H1 (cell line): Measurements from ENCODE around the gene SLC6A18. TPM values are rescaled to one million over a fixed set of nuclear protein-coding genes. Genes with fewer than 3 reads are reported as not detected.

ENCODE experiments used
- CTCF ChIA-PET: fragments of 300-600 bp; sonication (Branson Sonifier 250); formaldehyde crosslinking; loops from one replicate; lab custom pipeline; 2021; ENCODE audit not compliant: partially characterized antibody; lab: Charles Lee
- POLR2A ChIA-PET: fragments of 300-600 bp; sonication (Branson Sonifier 250); formaldehyde crosslinking; loops from one replicate; lab custom pipeline; 2021; ENCODE audit warnings: inconsistent platforms; ENCODE audit not compliant: partially characterized antibody; lab: Charles Lee
- DNase-seq, 2 experiments: peaks; one replicate each; pipeline versions ENCODE4 v3.0.0 to v3.0.0-alpha.2; 2010 to 2022; ENCODE audit warnings: low spot score in 2 of 2, low read depth in 1 of 2, mixed read lengths in 1 of 2
- FAIRE-seq: peaks from 2 replicates; lab custom pipeline; 2011; peaks lifted over from hg19 to GRCh38; lab: Jason Lieb, UNC
- H2AFZ ChIP-seq: 2 replicates; pipeline ENCODE4 v1.8.1; 2012; ENCODE audit warnings: low read length, inconsistent platforms
- H2AK5ac ChIP-seq: 2 replicates; pipeline ENCODE4 v1.6.1; 2013; ENCODE audit warnings: low read depth, low read length
- H2BK120ac ChIP-seq: replicated peaks from 2 replicates; pipeline ENCODE3; 2013; ENCODE audit warnings: low read depth, low read length, inconsistent platforms
- H2BK12ac ChIP-seq: 2 replicates; pipeline ENCODE4 v1.6.1; 2013; ENCODE audit warnings: low read depth, low read length
- H2BK15ac ChIP-seq: 2 replicates; pipeline ENCODE4 v1.6.1; 2013; ENCODE audit warnings: low read length
- H2BK20ac ChIP-seq: 2 replicates; pipeline ENCODE4 v1.6.1; 2013; ENCODE audit warnings: low read length
- H2BK5ac ChIP-seq: 2 replicates; pipeline ENCODE4 v1.6.1; 2013; ENCODE audit warnings: low read depth, low read length
- H3K14ac ChIP-seq: 2 replicates; pipeline ENCODE4 v1.6.1; 2013; ENCODE audit warnings: inconsistent platforms; ENCODE audit not compliant: insufficient read length
- H3K18ac ChIP-seq: 2 replicates; pipeline ENCODE4 v1.6.1; 2013; ENCODE audit warnings: low read length; ENCODE audit errors: extremely low read depth
- H3K23ac ChIP-seq: 2 replicates; pipeline ENCODE4 v1.6.1; 2013; ENCODE audit warnings: inconsistent platforms; ENCODE audit not compliant: insufficient read length
- H3K23me2 ChIP-seq: 2 replicates; pipeline ENCODE4 v1.6.1; 2013; ENCODE audit warnings: low read depth, low read length
- H3K27ac ChIP-seq: 2 replicates; pipeline ENCODE4 v1.6.1; 2011; ENCODE audit warnings: low read depth, low read length, inconsistent platforms
- H3K27me3 ChIP-seq, 4 experiments: replicated peaks in 1 of 4; 1 replicate in 1 of 4; 2 replicates in 3 of 4; pipeline versions ENCODE4 v1.6.1 to v1.8.1; 2011 to 2013; ENCODE audit warnings: low read length in 3 of 4, mild to moderate bottlenecking in 3 of 4, inconsistent platforms in 2 of 4, mixed read lengths in 2 of 4, moderate library complexity in 1 of 4; ENCODE audit not compliant: control insufficient read depth in 3 of 4, insufficient read depth in 3 of 4; ENCODE audit errors: extremely low read depth in 1 of 4
- H3K36me3 ChIP-seq, 4 experiments: 2 replicates each; pipeline versions ENCODE4 v1.6.1 to v1.8.1; 2011 to 2013; ENCODE audit warnings: mild to moderate bottlenecking in 4 of 4, low read length in 3 of 4, moderate library complexity in 2 of 4, control low read depth in 1 of 4, inconsistent platforms in 1 of 4; ENCODE audit not compliant: insufficient read depth in 4 of 4, control insufficient read depth in 2 of 4
- H3K4ac ChIP-seq: replicated peaks from 2 replicates; pipeline ENCODE3; 2013; ENCODE audit warnings: low read length, low read depth, mixed read lengths, inconsistent platforms; ENCODE audit not compliant: insufficient read length
- H3K4me1 ChIP-seq, 4 experiments: replicated peaks in 1 of 4; 1 replicate in 1 of 4; 2 replicates in 3 of 4; pipeline versions ENCODE4 v1.6.1 to v1.8.1; 2011 to 2013; ENCODE audit warnings: low read length in 3 of 4, inconsistent platforms in 2 of 4, mixed read lengths in 1 of 4; ENCODE audit not compliant: insufficient read depth in 4 of 4, control insufficient read depth in 3 of 4
- H3K4me2 ChIP-seq, 2 experiments: 2 replicates each; pipeline versions ENCODE4 v1.6.1 to v1.8.1; 2011 to 2013; ENCODE audit warnings: low read depth in 2 of 2, low read length in 2 of 2, control low read depth in 1 of 2, inconsistent platforms in 1 of 2, mild to moderate bottlenecking in 1 of 2; ENCODE audit not compliant: insufficient read depth in 1 of 2
- H3K4me3 ChIP-seq, 4 experiments: fragments of 200-600, 300-600 bp in 1 of 4; sonication (generic), shearing (Covaris generic), sonication (Bioruptor Twin) in 1 of 4; 2 replicates each; pipeline versions ENCODE4 v1.5.1 to v1.8.1; 2011 to 2016; ENCODE audit warnings: low read length in 4 of 4, low read depth in 3 of 4, control low read depth in 2 of 4, inconsistent platforms in 2 of 4, mild to moderate bottlenecking in 2 of 4, mixed read lengths in 1 of 4, moderate library complexity in 1 of 4; ENCODE audit not compliant: insufficient read depth in 2 of 4; ENCODE audit errors: extremely low read depth in 1 of 4
- H3K56ac ChIP-seq: replicated peaks from 2 replicates; pipeline ENCODE3; 2013; ENCODE audit warnings: low read depth, mild to moderate bottlenecking, mixed read lengths, low read length, inconsistent platforms; ENCODE audit not compliant: insufficient read length
- H3K79me1 ChIP-seq: 2 replicates; pipeline ENCODE4 v1.6.1; 2013; ENCODE audit warnings: low read depth, low read length, control low read depth
- H3K79me2 ChIP-seq, 2 experiments: 2 replicates each; pipeline versions ENCODE4 v1.6.1 to v1.8.1; 2012 to 2013; ENCODE audit warnings: low read length in 2 of 2, mild to moderate bottlenecking in 2 of 2, inconsistent platforms in 1 of 2; ENCODE audit not compliant: insufficient read depth in 2 of 2, control insufficient read depth in 1 of 2
- H3K9ac ChIP-seq, 4 experiments: replicated peaks in 1 of 4; 1 replicate in 1 of 4; 2 replicates in 3 of 4; pipeline versions ENCODE4 v1.6.1 to v1.8.1; 2011 to 2013; ENCODE audit warnings: low read depth in 3 of 4, low read length in 3 of 4, control low read depth in 2 of 4, mild to moderate bottlenecking in 2 of 4, moderate library complexity in 2 of 4, inconsistent platforms in 1 of 4; ENCODE audit errors: extremely low read depth in 1 of 4
- H3K9me3 ChIP-seq, 2 experiments: 2 replicates each; pipeline versions ENCODE4 v1.6.1 to v1.8.1; 2012 to 2013; ENCODE audit warnings: mild to moderate bottlenecking in 2 of 2, moderate library complexity in 2 of 2, control low read depth in 1 of 2, inconsistent platforms in 1 of 2, low read depth in 1 of 2, low read length in 1 of 2, mixed read lengths in 1 of 2; ENCODE audit not compliant: insufficient read depth in 2 of 2
- H4K20me1 ChIP-seq, 2 experiments: replicated peaks in 1 of 2; 2 replicates each; pipeline versions ENCODE3 to v1.8.1; 2011 to 2013; ENCODE audit warnings: inconsistent platforms in 2 of 2, low read length in 2 of 2, mild to moderate bottlenecking in 1 of 2; ENCODE audit not compliant: insufficient read depth in 2 of 2, control insufficient read depth in 1 of 2
- H4K5ac ChIP-seq: 2 replicates; pipeline ENCODE4 v1.6.1; 2013; ENCODE audit warnings: low read length, low read depth, mixed read lengths, inconsistent platforms; ENCODE audit not compliant: insufficient read length
- H4K8ac ChIP-seq: 2 replicates; pipeline ENCODE4 v1.8.0; 2013; ENCODE audit warnings: mild to moderate bottlenecking, moderate library complexity, low read length, inconsistent platforms; ENCODE audit not compliant: insufficient read depth; ENCODE audit errors: extremely low read depth
- H4K91ac ChIP-seq: replicated peaks from 2 replicates; pipeline ENCODE3; 2013; ENCODE audit warnings: low read length, mixed read lengths, inconsistent platforms; ENCODE audit not compliant: insufficient read length
- MAX ChIP-seq: IDR thresholded peaks from 2 replicates; pipeline ENCODE4 v1.6.1; 2012; ENCODE audit warnings: inconsistent platforms
- SAP30 ChIP-seq: fragments of 300-600 bp; sonication (generic); IDR thresholded peaks from 2 replicates; pipeline ENCODE4 v1.7.1; 2012; ENCODE audit warnings: low read length, moderate library complexity, mild to moderate bottlenecking, inconsistent platforms; ENCODE audit not compliant: insufficient read depth, insufficient replicate concordance
- SRF ChIP-seq: IDR thresholded peaks from 2 replicates; pipeline ENCODE4 v1.6.1; 2011; ENCODE audit warnings: mild to moderate bottlenecking, low read depth, low read length, moderate library complexity
- YY1 ChIP-seq: IDR thresholded peaks from 2 replicates; pipeline ENCODE4 v1.6.1; 2011; ENCODE audit warnings: low read depth, mild to moderate bottlenecking, low read length
- WGBS, 2 experiments: shearing (Covaris generic) in 1 of 2; methylation state at CpG; one replicate each; pipeline versions ENCODE4 v1.1.6 to v1.1.7; 2013 to 2015; ENCODE audit warnings: low lambda C conversion rate in 2 of 2, mixed read lengths in 2 of 2, inconsistent platforms in 1 of 2, low coverage in 1 of 2, missing lambda C conversion rate in 1 of 2; ENCODE audit not compliant: insufficient replicate concordance in 2 of 2, insufficient coverage in 1 of 2, insufficient read length in 1 of 2; ENCODE audit errors: extremely low coverage in 1 of 2, missing lambda C conversion rate in 1 of 2; 5-methylcytosine and 5-hydroxymethylcytosine counted together
- polyA plus RNA-seq, 7 experiments: library from polyadenylated mRNA; depleted of rRNA in 3 of 7; stranded (reverse) in 5 of 7; unstranded in 2 of 7; fragments of >200 nt in 5 of 7; fragments of 200-250 nt in 2 of 7; gene quantifications; 1 replicate in 5 of 7; 2 replicates in 1 of 7; 4 replicates in 1 of 7; pipeline versions ENCODE4 v1.2.1 to v1.2.3, GENCODE V29; 2011 to 2013; ENCODE audit warnings: missing spikeins in 2 of 7, mixed read lengths in 2 of 7
- total RNA-seq: library from RNA; stranded (reverse); fragmentation: NEBNext Ultra II Directional; extraction: Animal tissue kit (Norgen Biotek cat#: 25700); gene quantifications from 2 replicates; pipeline ENCODE4 v1.2.1, GENCODE V29; 2021

SLC6A18 gene
- total and polyA plus RNA-seq, 2 of the 8 experiments (the other 6 are each of a cell fraction or from before 2014, with no cell fraction given) = not detected

GRCh38 chr5:1226839-1227581, 1.8 kb downstream of the SLC6A18 start:
- peaks cover 0 to 4% of the 10 kb centered on the region in 2 experiments; a peak in 1 of 4 replicates for H3K9me3 ChIP-seq
- no peaks in the 10 kb centered on the region for H3K36me3 ChIP-seq
- peaks cover 5% of the 10 kb centered on the region; the same call in 1 of the 2 replicates for H3K23me2 ChIP-seq
- H2BK5ac ChIP-seq = no peak overlapping the region
- no peak overlapping the region for H4K8ac ChIP-seq
- H2BK15ac ChIP-seq = no peak overlapping the region
- DNase-seq = no peak
- no peak overlapping the region for H3K4ac ChIP-seq
- no peak overlapping the region for H3K18ac ChIP-seq
- H3K56ac ChIP-seq = no peak overlapping the region
- no peaks in the 10 kb centered on the region; a peak in 1 of 7 replicates for H3K27me3 ChIP-seq
- no peak for FAIRE-seq
- no peak overlapping the region for H4K91ac ChIP-seq
- no peaks in the 10 kb centered on the region for H3K79me1 ChIP-seq
- POLR2A ChIA-PET = interaction anchor here (0.9 kb wide), 1 partner anchor 46 kb away, joined by 3 read pairs; no protein-coding TSS in a partner anchor
- no peak overlapping the region for H2AFZ ChIP-seq
- no peak overlapping the region for H3K14ac ChIP-seq
- CTCF ChIA-PET = interaction anchor here (0.8 to 1.2 kb wide), 2 partner anchors 53 to 59 kb away, joined by 3 to 6 read pairs; no protein-coding TSS in a partner anchor
- H2BK20ac ChIP-seq = no peak overlapping the region
- no peak for TF ChIP-seq MAX
- TF ChIP-seq SAP30 = no peak
- no peak for TF ChIP-seq SRF
- no peak for TF ChIP-seq YY1
- no peak overlapping the region for H2BK120ac ChIP-seq
- no peak overlapping the region for H3K23ac ChIP-seq
- peaks cover 0 to 5% (median 1%) of the 10 kb centered on the region in 4 experiments; a peak in 3 of 7 replicates for H3K4me1 ChIP-seq
- no peak overlapping the region for H3K9ac ChIP-seq
- H2BK12ac ChIP-seq = no peak overlapping the region
- 89% methylated on average over 20 of the region's 50 CpGs; no CpG with 5 or more reads in 1 of the 2 experiments for WGBS, 2 experiments
- H4K20me1 ChIP-seq = peaks cover 0 to 3% of the 10 kb centered on the region in 2 experiments
- H2AK5ac ChIP-seq = no peak overlapping the region
- H3K79me2 ChIP-seq = no peaks in the 10 kb centered on the region
- H3K4me2 ChIP-seq = no peak overlapping the region
- no peak overlapping the region for H3K4me3 ChIP-seq
- H3K27ac ChIP-seq = no peak overlapping the region
- no peak overlapping the region for H4K5ac ChIP-seq
